WTC11 (cell line): ENCODE measurements around the gene CD74. TPM values are rescaled to one million over a fixed set of nuclear protein-coding genes. Genes with fewer than 3 reads are reported as not detected.

Experiments used
- ATAC-seq: fragments of 200-7000 bp; cut with Tn5 transposase; 2 replicates; pipeline ENCODE4 v1.10.0; 2021; ENCODE audit warnings: mild to moderate bottlenecking, moderate library complexity
- CTCF ChIA-PET: fragments of 300-600 bp; sonication (Branson Sonifier 250); formaldehyde crosslinking; loops from one replicate; lab custom pipeline; 2021; ENCODE audit warnings: antibody characterized with exemption; lab: Charles Lee
- POLR2A ChIA-PET: fragments of 350-600 bp; sonication (Branson Sonifier 250); formaldehyde crosslinking; loops from one replicate; lab custom pipeline; 2021; ENCODE audit warnings: antibody characterized with exemption; lab: Charles Lee
- DNase-seq: peaks from one replicate; pipeline ENCODE4 v3.0.0; 2021; ENCODE audit warnings: low spot score
- H3K27ac Mint-ChIP-seq: 2 replicates; pipeline ENCODE4 v1.8.0; 2021; ENCODE audit warnings: mixed read lengths
- H3K27me3 Mint-ChIP-seq: 2 replicates; pipeline ENCODE4 v1.8.0; 2021; ENCODE audit warnings: low read depth, mild to moderate bottlenecking, moderate library complexity, mixed read lengths
- H3K36me3 Mint-ChIP-seq: 2 replicates; pipeline ENCODE4 v1.8.0; 2021; ENCODE audit warnings: mixed read lengths
- H3K4me1 Mint-ChIP-seq: 2 replicates; pipeline ENCODE4 v1.8.0; 2022; ENCODE audit warnings: mixed read lengths
- H3K4me3 Mint-ChIP-seq: 2 replicates; pipeline ENCODE4 v1.8.0; 2021; ENCODE audit warnings: mild to moderate bottlenecking, moderate library complexity, mixed read lengths
- H3K9me3 Mint-ChIP-seq: 2 replicates; pipeline ENCODE4 v1.8.0; 2021; ENCODE audit warnings: mixed read lengths
- ATF1 ChIP-seq: sonication (generic); formaldehyde crosslinking; IDR thresholded peaks from 2 replicates; pipeline ENCODE4 v1.8.1; 2023; ENCODE audit warnings: mild to moderate bottlenecking, moderate library complexity, missing genetic modification reagents
- ELF4 ChIP-seq: sonication (generic); formaldehyde crosslinking; IDR thresholded peaks from 2 replicates; pipeline ENCODE4 v1.8.1; 2022; ENCODE audit warnings: low read depth, mild to moderate bottlenecking, moderate library complexity, missing genetic modification reagents
- GABPB1 ChIP-seq: sonication (generic); formaldehyde crosslinking; IDR thresholded peaks from 2 replicates; pipeline ENCODE4 v1.8.1; 2023; ENCODE audit warnings: mild to moderate bottlenecking, missing genetic modification reagents
- IRF2 ChIP-seq: sonication (generic); formaldehyde crosslinking; IDR thresholded peaks from 2 replicates; pipeline ENCODE4 v1.8.0; 2022; ENCODE audit warnings: low read depth, missing genetic modification reagents, borderline replicate concordance
- NR2C2 ChIP-seq: sonication (generic); formaldehyde crosslinking; IDR thresholded peaks from 2 replicates; pipeline ENCODE4 v1.8.0; 2022; ENCODE audit warnings: mild to moderate bottlenecking, missing genetic modification reagents
- OVOL2 ChIP-seq: fragments of 250-450 bp; sonication (Bioruptor Pico); IDR thresholded peaks from 2 replicates; pipeline ENCODE4 v1.9.0; 2021; ENCODE audit warnings: mild to moderate bottlenecking, borderline replicate concordance
- RORB ChIP-seq: fragments of 250-450 bp; sonication (Bioruptor Pico); IDR thresholded peaks from 2 replicates; pipeline ENCODE4 v1.9.0; 2021; ENCODE audit warnings: mild to moderate bottlenecking
- SMAD4 ChIP-seq: sonication (generic); formaldehyde crosslinking; IDR thresholded peaks from 2 replicates; pipeline ENCODE4 v1.8.0; 2022; ENCODE audit warnings: mild to moderate bottlenecking, missing genetic modification reagents
- SOX15 ChIP-seq: fragments of 250-450 bp; sonication (Bioruptor Pico); IDR thresholded peaks from 2 replicates; pipeline ENCODE4 v1.9.0; 2021; ENCODE audit warnings: mild to moderate bottlenecking
- TEAD4 ChIP-seq: sonication (generic); formaldehyde crosslinking; IDR thresholded peaks from 2 replicates; pipeline ENCODE4 v1.8.0; 2022; ENCODE audit warnings: mild to moderate bottlenecking, missing genetic modification reagents
- ZNF317 ChIP-seq: sonication (generic); formaldehyde crosslinking; IDR thresholded peaks from 2 replicates; pipeline ENCODE4 v1.8.1; 2023; ENCODE audit warnings: low read depth, mild to moderate bottlenecking, moderate library complexity, missing genetic modification reagents, borderline replicate concordance
- ZNF425 ChIP-seq: fragments of 250-450 bp; sonication (Bioruptor Pico); conservative IDR thresholded peaks from 2 replicates; pipeline ENCODE4 v1.9.0; 2021; ENCODE audit warnings: mild to moderate bottlenecking
- ZSCAN18 ChIP-seq: fragments of 250-450 bp; sonication (Bioruptor Pico); IDR thresholded peaks from 2 replicates; pipeline ENCODE4 v2.1.2; 2022; ENCODE audit warnings: mild to moderate bottlenecking, moderate library complexity
- total RNA-seq: library from RNA; stranded (reverse); gene quantifications from 3 replicates; pipeline ENCODE4 v1.2.3, GENCODE V29; 2021
- TF ChIP-seq, protein P1 (sequence below): sonication (generic); formaldehyde crosslinking; IDR thresholded peaks from 2 replicates; pipeline ENCODE4 v1.8.1; 2023; ENCODE audit warnings: mild to moderate bottlenecking, missing genetic modification reagents, moderate library complexity
- TF ChIP-seq, protein P2 (sequence below): sonication (generic); formaldehyde crosslinking; IDR thresholded peaks from 2 replicates; pipeline ENCODE4 v1.8.0; 2022; ENCODE audit warnings: mild to moderate bottlenecking, missing genetic modification reagents
- TF ChIP-seq, protein P3 (sequence below): sonication (generic); formaldehyde crosslinking; IDR thresholded peaks from 2 replicates; pipeline ENCODE4 v1.8.0; 2022; ENCODE audit warnings: mild to moderate bottlenecking, missing genetic modification reagents

The CD74 gene
- total RNA-seq, 1 experiment from 2014 or later: 28.2 TPM

GRCh38 chr5:150401376-150402228 lies 11.1 kb downstream of the CD74 start (continued):
- TF ChIP-seq, protein P1, sequence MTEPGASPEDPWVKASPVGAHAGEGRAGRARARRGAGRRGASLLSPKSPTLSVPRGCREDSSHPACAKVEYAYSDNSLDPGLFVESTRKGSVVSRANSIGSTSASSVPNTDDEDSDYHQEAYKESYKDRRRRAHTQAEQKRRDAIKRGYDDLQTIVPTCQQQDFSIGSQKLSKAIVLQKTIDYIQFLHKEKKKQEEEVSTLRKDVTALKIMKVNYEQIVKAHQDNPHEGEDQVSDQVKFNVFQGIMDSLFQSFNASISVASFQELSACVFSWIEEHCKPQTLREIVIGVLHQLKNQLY (CRISPR knock-in tag): no peak
- TF ChIP-seq, protein P2, sequence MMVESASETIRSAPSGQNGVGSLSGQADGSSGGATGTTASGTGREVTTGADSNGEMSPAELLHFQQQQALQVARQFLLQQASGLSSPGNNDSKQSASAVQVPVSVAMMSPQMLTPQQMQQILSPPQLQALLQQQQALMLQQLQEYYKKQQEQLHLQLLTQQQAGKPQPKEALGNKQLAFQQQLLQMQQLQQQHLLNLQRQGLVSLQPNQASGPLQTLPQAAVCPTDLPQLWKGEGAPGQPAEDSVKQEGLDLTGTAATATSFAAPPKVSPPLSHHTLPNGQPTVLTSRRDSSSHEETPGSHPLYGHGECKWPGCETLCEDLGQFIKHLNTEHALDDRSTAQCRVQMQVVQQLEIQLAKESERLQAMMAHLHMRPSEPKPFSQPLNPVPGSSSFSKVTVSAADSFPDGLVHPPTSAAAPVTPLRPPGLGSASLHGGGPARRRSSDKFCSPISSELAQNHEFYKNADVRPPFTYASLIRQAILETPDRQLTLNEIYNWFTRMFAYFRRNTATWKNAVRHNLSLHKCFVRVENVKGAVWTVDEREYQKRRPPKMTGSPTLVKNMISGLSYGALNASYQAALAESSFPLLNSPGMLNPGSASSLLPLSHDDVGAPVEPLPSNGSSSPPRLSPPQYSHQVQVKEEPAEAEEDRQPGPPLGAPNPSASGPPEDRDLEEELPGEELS (CRISPR knock-in tag): no peak
- TF ChIP-seq, protein P3, sequence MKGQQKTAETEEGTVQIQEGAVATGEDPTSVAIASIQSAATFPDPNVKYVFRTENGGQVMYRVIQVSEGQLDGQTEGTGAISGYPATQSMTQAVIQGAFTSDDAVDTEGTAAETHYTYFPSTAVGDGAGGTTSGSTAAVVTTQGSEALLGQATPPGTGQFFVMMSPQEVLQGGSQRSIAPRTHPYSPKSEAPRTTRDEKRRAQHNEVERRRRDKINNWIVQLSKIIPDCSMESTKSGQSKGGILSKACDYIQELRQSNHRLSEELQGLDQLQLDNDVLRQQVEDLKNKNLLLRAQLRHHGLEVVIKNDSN (CRISPR knock-in tag): no peak
- TF ChIP-seq TEAD4 (CRISPR knock-in tag) (no peak), NR2C2 (CRISPR knock-in tag) (no peak), SMAD4 (CRISPR knock-in tag) (no peak), OVOL2 (CRISPR knock-in tag) (no peak), RORB (CRISPR knock-in tag) (no peak), ATF1 (CRISPR knock-in tag) (no peak), ZNF425 (CRISPR knock-in tag) (no peak)
- TF ChIP-seq, all 79 proteins: peak for 0

DNA sequence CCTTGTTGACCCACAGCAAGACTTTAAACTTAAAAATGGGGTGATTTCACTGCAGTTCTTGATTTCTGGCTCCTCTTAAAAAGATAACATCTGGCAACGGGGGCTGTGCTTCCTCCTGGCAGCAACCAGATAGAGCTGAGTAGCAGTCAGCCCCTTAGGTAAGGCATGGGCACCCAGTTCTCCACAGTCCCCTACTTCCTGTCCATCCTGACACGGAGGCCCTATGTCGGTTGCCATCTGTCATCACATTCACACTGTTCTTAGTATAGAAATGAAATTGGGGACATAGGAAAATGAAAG lies 11.7 kb downstream of the CD74 start:
- CTCF ChIA-PET: interaction anchor here (1.3 to 4.6 kb wide), 2 partner anchors 10 to 35 kb away, joined by 6 to 41 read pairs; partner anchors contain the start of gene CD74
- TF ChIP-seq IRF2 (no peak), GABPB1 (no peak), SOX15 (CRISPR knock-in tag) (no peak), ZSCAN18 (CRISPR knock-in tag) (no peak), ZNF425 (CRISPR knock-in tag) (no peak), ZNF317 (CRISPR knock-in tag) (no peak), ELF4 (CRISPR knock-in tag) (no peak)
- no peaks in the 10 kb centered on the region for H3K27me3 Mint-ChIP-seq
- no peaks in the 10 kb centered on the region for H3K4me1 Mint-ChIP-seq
- H3K36me3 Mint-ChIP-seq: peaks cover 43% of the 10 kb centered on the region
- no peak overlapping the region for H3K4me3 Mint-ChIP-seq
- no peak for ATAC-seq
- H3K27ac Mint-ChIP-seq: no peak overlapping the region
- no peak for DNase-seq
- POLR2A ChIA-PET: no interaction called here
- H3K9me3 Mint-ChIP-seq: no peaks in the 10 kb centered on the region
